Measurements from ENCODE around the gene ADGRG3. TPM values are rescaled to one million over a fixed set of nuclear protein-coding genes. Genes with fewer than 3 reads are reported as not detected.
A peak's percentile ranks its signal among the peaks of the same experiment; 100 is the strongest.

The ADGRG3 gene
- total and polyA plus RNA-seq, 9 of the 15 experiments (the other 6 are each of a cell fraction or from before 2014, with no cell fraction given) = 0.09 to 0.52 (median 0.14) TPM; not detected in 3

DNA sequence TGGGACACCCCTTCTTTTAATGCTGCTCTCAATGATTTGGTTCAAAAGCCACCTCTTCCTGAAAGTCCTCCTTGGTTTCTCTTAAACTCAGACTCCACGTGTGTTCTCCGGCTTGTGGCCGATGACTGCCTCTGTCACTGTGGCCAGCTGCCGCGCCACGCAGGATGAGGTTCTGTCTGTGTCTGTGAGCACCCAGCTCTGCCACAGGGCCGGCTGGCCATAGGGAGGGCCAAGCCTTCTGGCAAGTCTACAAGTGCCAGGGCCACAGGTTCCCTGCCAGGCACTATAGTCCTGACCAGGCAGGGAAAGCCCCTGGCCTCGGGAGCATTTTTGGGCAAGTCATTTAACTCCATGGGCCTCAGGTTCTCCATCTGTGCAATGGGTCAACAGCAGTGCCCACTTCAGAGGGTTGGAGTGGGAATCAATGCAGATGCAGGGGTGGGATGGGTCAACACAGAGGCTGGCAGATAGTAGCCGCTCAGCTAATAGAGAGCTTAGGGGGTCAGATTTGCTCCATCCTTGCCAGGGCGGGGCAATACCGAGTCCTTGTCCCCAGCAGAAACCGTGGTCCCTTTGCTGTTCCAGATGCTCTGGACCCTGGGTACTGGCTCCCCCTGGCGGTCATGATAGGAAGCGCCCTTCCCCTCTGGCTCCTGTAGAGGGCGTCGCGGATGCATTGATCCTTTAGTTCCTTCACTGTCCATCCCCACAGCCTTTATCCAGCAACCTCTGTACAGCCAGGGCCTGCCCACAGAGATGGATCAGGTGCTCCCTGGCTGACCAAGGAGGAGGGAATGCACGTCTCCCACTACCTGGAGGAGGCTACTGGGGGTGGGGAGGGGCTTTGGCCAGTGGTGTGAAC is 19.3 kb upstream of the ADGRG3 start (continued):
- TF ChIP-seq RBM14 (IDR thresholded peaks at IDR 0.05; ENCODE audit: borderline replicate concordance, insufficient read depth, low read depth, low read length) (no peak), SIN3A (IDR thresholded peaks at IDR 0.05; ENCODE audit: borderline replicate concordance in 2 of 2, control insufficient read depth in 1 of 2, low read depth in 2 of 2, low read length in 2 of 2) (no peak), ELF1 (tag; IDR thresholded peaks at IDR 0.05) (no peak), HDGF (IDR thresholded peaks at IDR 0.05) (no peak), ZNF436 (CRISPR knock-in tag; IDR thresholded peaks at IDR 0.05) (peak; percentile 81), JUN (IDR thresholded peaks at IDR 0.05; ENCODE audit: borderline replicate concordance, low read depth, low read length) (peak; percentile 43; the same call in 1 of the 2 replicates), JUN (CRISPR knock-in tag; IDR thresholded peaks at IDR 0.05; ENCODE audit: borderline replicate concordance) (no peak), MCM3 (IDR thresholded peaks at IDR 0.05) (no peak), MYBL2 (IDR thresholded peaks at IDR 0.05; ENCODE audit: low read depth) (no peak), MYBL2 (CRISPR knock-in tag; IDR thresholded peaks at IDR 0.05; ENCODE audit: borderline replicate concordance) (no peak), FOXP1 (CRISPR knock-in tag; IDR thresholded peaks at IDR 0.05) (no peak), SOX6 (IDR thresholded peaks at IDR 0.05) (no peak), KDM4B (IDR thresholded peaks at IDR 0.05; ENCODE audit: borderline replicate concordance in 2 of 2, low read depth in 1 of 2) (no peak), CBX5 (IDR thresholded peaks at IDR 0.05; ENCODE audit: borderline replicate concordance, low read depth) (no peak; the same call in 1 of the 2 replicates), POLR2AphosphoS5 (IDR thresholded peaks at IDR 0.05; ENCODE audit: control insufficient read depth, insufficient read depth, low read depth, low read length) (no peak), PTRF (tag; IDR thresholded peaks at IDR 0.05) (no peak), TARDBP (IDR thresholded peaks at IDR 0.05) (no peak), GABPB2 (CRISPR knock-in tag; conservative IDR thresholded peaks at IDR 0.05) (no peak), TEAD4 (IDR thresholded peaks at IDR 0.05; ENCODE audit: low read length) (peak; percentile 37; the same call in 1 of the 2 replicates), TEAD4 (CRISPR knock-in tag; IDR thresholded peaks at IDR 0.05; ENCODE audit: borderline replicate concordance) (no peak)
- TF ChIP-seq, protein P1, sequence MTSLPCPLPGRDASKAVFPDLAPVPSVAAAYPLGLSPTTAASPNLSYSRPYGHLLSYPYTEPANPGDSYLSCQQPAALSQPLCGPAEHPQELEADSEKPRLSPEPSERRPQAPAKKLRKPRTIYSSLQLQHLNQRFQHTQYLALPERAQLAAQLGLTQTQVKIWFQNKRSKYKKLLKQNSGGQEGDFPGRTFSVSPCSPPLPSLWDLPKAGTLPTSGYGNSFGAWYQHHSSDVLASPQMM (CRISPR knock-in tag; IDR thresholded peaks at IDR 0.05) = no peak
- TF ChIP-seq, protein P2, sequence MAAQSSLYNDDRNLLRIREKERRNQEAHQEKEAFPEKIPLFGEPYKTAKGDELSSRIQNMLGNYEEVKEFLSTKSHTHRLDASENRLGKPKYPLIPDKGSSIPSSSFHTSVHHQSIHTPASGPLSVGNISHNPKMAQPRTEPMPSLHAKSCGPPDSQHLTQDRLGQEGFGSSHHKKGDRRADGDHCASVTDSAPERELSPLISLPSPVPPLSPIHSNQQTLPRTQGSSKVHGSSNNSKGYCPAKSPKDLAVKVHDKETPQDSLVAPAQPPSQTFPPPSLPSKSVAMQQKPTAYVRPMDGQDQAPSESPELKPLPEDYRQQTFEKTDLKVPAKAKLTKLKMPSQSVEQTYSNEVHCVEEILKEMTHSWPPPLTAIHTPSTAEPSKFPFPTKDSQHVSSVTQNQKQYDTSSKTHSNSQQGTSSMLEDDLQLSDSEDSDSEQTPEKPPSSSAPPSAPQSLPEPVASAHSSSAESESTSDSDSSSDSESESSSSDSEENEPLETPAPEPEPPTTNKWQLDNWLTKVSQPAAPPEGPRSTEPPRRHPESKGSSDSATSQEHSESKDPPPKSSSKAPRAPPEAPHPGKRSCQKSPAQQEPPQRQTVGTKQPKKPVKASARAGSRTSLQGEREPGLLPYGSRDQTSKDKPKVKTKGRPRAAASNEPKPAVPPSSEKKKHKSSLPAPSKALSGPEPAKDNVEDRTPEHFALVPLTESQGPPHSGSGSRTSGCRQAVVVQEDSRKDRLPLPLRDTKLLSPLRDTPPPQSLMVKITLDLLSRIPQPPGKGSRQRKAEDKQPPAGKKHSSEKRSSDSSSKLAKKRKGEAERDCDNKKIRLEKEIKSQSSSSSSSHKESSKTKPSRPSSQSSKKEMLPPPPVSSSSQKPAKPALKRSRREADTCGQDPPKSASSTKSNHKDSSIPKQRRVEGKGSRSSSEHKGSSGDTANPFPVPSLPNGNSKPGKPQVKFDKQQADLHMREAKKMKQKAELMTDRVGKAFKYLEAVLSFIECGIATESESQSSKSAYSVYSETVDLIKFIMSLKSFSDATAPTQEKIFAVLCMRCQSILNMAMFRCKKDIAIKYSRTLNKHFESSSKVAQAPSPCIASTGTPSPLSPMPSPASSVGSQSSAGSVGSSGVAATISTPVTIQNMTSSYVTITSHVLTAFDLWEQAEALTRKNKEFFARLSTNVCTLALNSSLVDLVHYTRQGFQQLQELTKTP (IDR thresholded peaks at IDR 0.05; ENCODE audit: low read depth in 1 of 2, partially characterized antibody in 2 of 2) = no peak
- TF ChIP-seq, protein P3, sequence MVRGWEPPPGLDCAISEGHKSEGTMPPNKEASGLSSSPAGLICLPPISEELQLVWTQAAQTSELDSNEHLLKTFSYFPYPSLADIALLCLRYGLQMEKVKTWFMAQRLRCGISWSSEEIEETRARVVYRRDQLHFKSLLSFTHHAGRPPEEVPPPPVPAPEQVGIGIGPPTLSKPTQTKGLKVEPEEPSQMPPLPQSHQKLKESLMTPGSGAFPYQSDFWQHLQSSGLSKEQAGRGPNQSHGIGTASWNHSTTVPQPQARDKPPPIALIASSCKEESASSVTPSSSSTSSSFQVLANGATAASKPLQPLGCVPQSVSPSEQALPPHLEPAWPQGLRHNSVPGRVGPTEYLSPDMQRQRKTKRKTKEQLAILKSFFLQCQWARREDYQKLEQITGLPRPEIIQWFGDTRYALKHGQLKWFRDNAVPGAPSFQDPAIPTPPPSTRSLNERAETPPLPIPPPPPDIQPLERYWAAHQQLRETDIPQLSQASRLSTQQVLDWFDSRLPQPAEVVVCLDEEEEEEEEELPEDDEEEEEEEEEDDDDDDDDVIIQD (CRISPR knock-in tag; IDR thresholded peaks at IDR 0.05) = no peak
